HepG2 (cell line): ENCODE data around the gene PTPMT1. TPM values are rescaled to one million over a fixed set of nuclear protein-coding genes. Genes with fewer than 3 reads are reported as not detected.

Experiments
- DNMT3B ChIP-seq: conservative IDR thresholded peaks from 2 replicates; pipeline ENCODE4 v1.6.1; 2016; ENCODE audit warnings: missing biosample characterization, control low read depth
- DR1 ChIP-seq: sonication (generic); formaldehyde crosslinking; IDR thresholded peaks from 2 replicates; pipeline ENCODE4 v1.8.0; 2021; ENCODE audit warnings: mild to moderate bottlenecking, missing genetic modification reagents, inconsistent platforms
- EZH2 ChIP-seq: conservative IDR thresholded peaks from 2 replicates; pipeline ENCODE4 v1.6.1; 2012; ENCODE audit warnings: mild to moderate bottlenecking, low read depth, low read length, moderate library complexity
- FOXM1 ChIP-seq: sonication (generic); formaldehyde crosslinking; IDR thresholded peaks from 2 replicates; pipeline ENCODE4 v1.5.0; 2020; ENCODE audit warnings: missing genetic modification reagents
- FOXP1 ChIP-seq, 2 experiments: fragments of 450-650 bp in 1 of 2; IDR thresholded peaks; 2 replicates each; pipeline ENCODE4 v1.6.1; 2017 to 2018; ENCODE audit warnings: antibody characterized with exemption in 1 of 2
- GATAD2A ChIP-seq: IDR thresholded peaks from 2 replicates; pipeline ENCODE4 v1.6.1; 2016
- IRF9 ChIP-seq: sonication (generic); formaldehyde crosslinking; IDR thresholded peaks from 2 replicates; pipeline ENCODE4 v1.8.0; 2022; ENCODE audit warnings: missing genetic modification reagents, mild to moderate bottlenecking, borderline replicate concordance
- LRRFIP1 ChIP-seq: sonication (generic); formaldehyde crosslinking; conservative IDR thresholded peaks from 2 replicates; pipeline ENCODE4 v1.4.0; 2020; ENCODE audit warnings: missing genetic modification reagents
- MAF1 ChIP-seq: sonication (generic); formaldehyde crosslinking; IDR thresholded peaks from 2 replicates; pipeline ENCODE4 v1.5.0; 2020; ENCODE audit warnings: missing genetic modification reagents, borderline replicate concordance
- MAX ChIP-seq: IDR thresholded peaks from 2 replicates; pipeline ENCODE4 v1.6.1; 2012; ENCODE audit warnings: inconsistent platforms
- MBD4 ChIP-seq: IDR thresholded peaks from 2 replicates; pipeline ENCODE4 v1.6.1; 2012; ENCODE audit warnings: low read length, inconsistent platforms, borderline replicate concordance
- MEF2D ChIP-seq: sonication (generic); formaldehyde crosslinking; IDR thresholded peaks from 2 replicates; pipeline ENCODE4 v1.5.1; 2020; ENCODE audit warnings: mild to moderate bottlenecking, missing genetic modification reagents
- NCOA2 ChIP-seq: sonication (generic); formaldehyde crosslinking; IDR thresholded peaks from 2 replicates; pipeline ENCODE4 v1.8.0; 2022; ENCODE audit warnings: inconsistent platforms
- PAXIP1 ChIP-seq: sonication (generic); formaldehyde crosslinking; conservative IDR thresholded peaks from 2 replicates; pipeline ENCODE4 v1.4.0; 2020; ENCODE audit warnings: mild to moderate bottlenecking, missing genetic modification reagents, moderate library complexity
- PHF8 ChIP-seq: sonication (generic); formaldehyde crosslinking; IDR thresholded peaks from 2 replicates; pipeline ENCODE4 v1.5.0; 2020; ENCODE audit warnings: missing genetic modification reagents
- POLR2A ChIP-seq, 2 experiments: IDR thresholded peaks; 2 replicates each; pipeline ENCODE4 v1.6.1; 2011; ENCODE audit warnings: low read depth in 2 of 2, low read length in 2 of 2, mild to moderate bottlenecking in 1 of 2, moderate library complexity in 1 of 2; ENCODE audit not compliant: insufficient read depth in 1 of 2
- RAD21 ChIP-seq: fragments of 450-650 bp; formaldehyde crosslinking; IDR thresholded peaks from 2 replicates; pipeline ENCODE4 v1.5.0; 2020; ENCODE audit warnings: mild to moderate bottlenecking
- RBAK ChIP-seq: sonication (generic); formaldehyde crosslinking; IDR thresholded peaks from 2 replicates; pipeline ENCODE4 v1.5.1; 2020; ENCODE audit warnings: mild to moderate bottlenecking, missing genetic modification reagents
- SRY ChIP-seq: sonication (generic); formaldehyde crosslinking; IDR thresholded peaks from 2 replicates; pipeline ENCODE4 v1.8.0; 2022; ENCODE audit warnings: mild to moderate bottlenecking, missing genetic modification reagents
- ZNF138 ChIP-seq: sonication (generic); formaldehyde crosslinking; IDR thresholded peaks from 2 replicates; pipeline ENCODE4 v1.5.0; 2020; ENCODE audit warnings: mild to moderate bottlenecking, low read depth, missing genetic modification reagents
- ZNF331 ChIP-seq: sonication (generic); formaldehyde crosslinking; IDR thresholded peaks from 2 replicates; pipeline ENCODE4 v1.4.0; 2020; ENCODE audit warnings: missing genetic modification reagents
- ZNF367 ChIP-seq: sonication (generic); formaldehyde crosslinking; IDR thresholded peaks from 2 replicates; pipeline ENCODE4 v1.4.0; 2020; ENCODE audit warnings: missing genetic modification reagents, borderline replicate concordance
- ZNF616 ChIP-seq: sonication (generic); formaldehyde crosslinking; IDR thresholded peaks from 2 replicates; pipeline ENCODE4 v1.5.0; 2020; ENCODE audit warnings: low read depth, mild to moderate bottlenecking, missing genetic modification reagents
- ZNF674 ChIP-seq: sonication (generic); formaldehyde crosslinking; IDR thresholded peaks from 2 replicates; pipeline ENCODE4 v1.5.0; 2020; ENCODE audit warnings: low read depth, mild to moderate bottlenecking, missing genetic modification reagents
- polyA plus RNA-seq, 8 experiments: library from polyadenylated mRNA; depleted of rRNA in 3 of 8; stranded (reverse) in 7 of 8; unstranded in 1 of 8; fragments of >200 nt; fragmentation: Illumina TruSeq in 4 of 8; extraction: Trizol in 4 of 8; gene quantifications; 2 replicates each; pipeline versions ENCODE4 v1.2.1 to v1.2.3, GENCODE V29; 2011 to 2016; ENCODE audit warnings: low read depth in 4 of 8, missing spikeins in 1 of 8, mixed read lengths in 1 of 8; ENCODE audit not compliant: insufficient read depth in 1 of 8
- total RNA-seq, 5 experiments: library from RNA; depleted of rRNA; stranded (reverse); fragments of >200 nt; fragmentation: Illumina TruSeq; extraction: Trizol; gene quantifications; 2 replicates each; pipeline ENCODE4 v1.2.3, GENCODE V29; 2016; ENCODE audit warnings: low read depth in 1 of 5

PTPMT1 gene
- total and polyA plus RNA-seq, 2 of the 13 experiments (the other 11 are each of a cell fraction or from before 2014, with no cell fraction given) = 55.6 to 129 TPM

- TF ChIP-seq ZNF674 (CRISPR knock-in tag) = 0 out of 2 replicates have a peak, but pooled peaks have one; percentile 80
- TF ChIP-seq PAXIP1 = peak; percentile 59; the same call in 1 of the 2 replicates
- TF ChIP-seq FOXP1 (IDR thresholded peaks at IDR 0.05) = no peak
- no peak for TF ChIP-seq FOXP1 (CRISPR knock-in tag; IDR thresholded peaks at IDR 0.05)
- TF ChIP-seq ZNF331 = no peak
- TF ChIP-seq PHF8 (CRISPR knock-in tag) = peak; percentile 42; the same call in 1 of the 2 replicates
- TF ChIP-seq DNMT3B (CRISPR knock-in tag) = no peak
- TF ChIP-seq SRY (CRISPR knock-in tag) = no peak
- TF ChIP-seq RBAK (CRISPR knock-in tag) = no peak
- 0 out of 2 replicates have a peak, but pooled peaks have one; percentile 37 for TF ChIP-seq DR1 (CRISPR knock-in tag)
- no peak for TF ChIP-seq EZH2
- no peak for TF ChIP-seq MEF2D (CRISPR knock-in tag)
- TF ChIP-seq RAD21 (CRISPR knock-in tag) = no peak
- 0 out of 2 replicates have a peak, but pooled peaks have one; percentile 41 for TF ChIP-seq ZNF616
- no peak for TF ChIP-seq POLR2A (IDR thresholded peaks at IDR 0.05; ENCODE audit: insufficient read depth in 1 of 2, low read depth in 2 of 2, low read length in 2 of 2)
- TF ChIP-seq MAF1 (CRISPR knock-in tag) = no peak
- no peak for TF ChIP-seq FOXM1
- no peak for TF ChIP-seq MBD4
- TF ChIP-seq IRF9 = 0 out of 2 replicates have a peak, but pooled peaks have one; percentile 37
- no peak for TF ChIP-seq GATAD2A (CRISPR knock-in tag)
- no peak; the same call in 1 of the 2 replicates for TF ChIP-seq ZNF367 (CRISPR knock-in tag)
- no peak for TF ChIP-seq LRRFIP1
- no peak for TF ChIP-seq NCOA2
- peak; percentile 83 for TF ChIP-seq MAX
- peak; percentile 72; the same call in 1 of the 2 replicates for TF ChIP-seq ZNF138
These were observed 22.4 kb downstream of the PTPMT1 start (continued) for GRCh38 chr11:47587723-47588326.
